Muscle layer of duodenum (tissue), 2 donors: ENCODE results near the gene FOXO1.
"Not testable (repeated sequence)": the region's sequence is repeated elsewhere in the genome, so short reads cannot be mapped to it uniquely, and the experiment has no call there.

Experiments used
- H3K27ac ChIP-seq: one replicate; pipeline ENCODE4 v1.7.0; 2013; ENCODE audit warnings: mild to moderate bottlenecking, low read length
- H3K27me3 ChIP-seq: one replicate; pipeline ENCODE4 v1.7.0; 2013; ENCODE audit warnings: low read depth, mild to moderate bottlenecking, control low read depth, low read length
- H3K36me3 ChIP-seq, 2 donors: one replicate each; pipeline ENCODE4 v1.7.0; 2013; ENCODE audit warnings: low read length in 2 of 2, control low read depth in 1 of 2, mild to moderate bottlenecking in 1 of 2; ENCODE audit not compliant: insufficient read depth in 2 of 2, control insufficient read depth in 1 of 2
- H3K4me1 ChIP-seq, 2 donors: one replicate each; pipeline ENCODE4 v1.7.0; 2013; ENCODE audit warnings: low read length in 2 of 2, mild to moderate bottlenecking in 2 of 2, control low read depth in 1 of 2, moderate library complexity in 1 of 2; ENCODE audit not compliant: insufficient read depth in 2 of 2, control insufficient read depth in 1 of 2
- H3K4me3 ChIP-seq, 2 donors: one replicate each; pipeline ENCODE4 v1.7.0; 2013; ENCODE audit warnings: low read length in 2 of 2, low read depth in 1 of 2, mild to moderate bottlenecking in 1 of 2
- H3K9me3 ChIP-seq, 2 donors: one replicate each; pipeline ENCODE4 v1.7.0; 2013; ENCODE audit warnings: low read length in 2 of 2, control low read depth in 1 of 2, mild to moderate bottlenecking in 1 of 2; ENCODE audit not compliant: control insufficient read depth in 1 of 2
- donor health status: healthy.

The FOXO1 gene

DNA sequence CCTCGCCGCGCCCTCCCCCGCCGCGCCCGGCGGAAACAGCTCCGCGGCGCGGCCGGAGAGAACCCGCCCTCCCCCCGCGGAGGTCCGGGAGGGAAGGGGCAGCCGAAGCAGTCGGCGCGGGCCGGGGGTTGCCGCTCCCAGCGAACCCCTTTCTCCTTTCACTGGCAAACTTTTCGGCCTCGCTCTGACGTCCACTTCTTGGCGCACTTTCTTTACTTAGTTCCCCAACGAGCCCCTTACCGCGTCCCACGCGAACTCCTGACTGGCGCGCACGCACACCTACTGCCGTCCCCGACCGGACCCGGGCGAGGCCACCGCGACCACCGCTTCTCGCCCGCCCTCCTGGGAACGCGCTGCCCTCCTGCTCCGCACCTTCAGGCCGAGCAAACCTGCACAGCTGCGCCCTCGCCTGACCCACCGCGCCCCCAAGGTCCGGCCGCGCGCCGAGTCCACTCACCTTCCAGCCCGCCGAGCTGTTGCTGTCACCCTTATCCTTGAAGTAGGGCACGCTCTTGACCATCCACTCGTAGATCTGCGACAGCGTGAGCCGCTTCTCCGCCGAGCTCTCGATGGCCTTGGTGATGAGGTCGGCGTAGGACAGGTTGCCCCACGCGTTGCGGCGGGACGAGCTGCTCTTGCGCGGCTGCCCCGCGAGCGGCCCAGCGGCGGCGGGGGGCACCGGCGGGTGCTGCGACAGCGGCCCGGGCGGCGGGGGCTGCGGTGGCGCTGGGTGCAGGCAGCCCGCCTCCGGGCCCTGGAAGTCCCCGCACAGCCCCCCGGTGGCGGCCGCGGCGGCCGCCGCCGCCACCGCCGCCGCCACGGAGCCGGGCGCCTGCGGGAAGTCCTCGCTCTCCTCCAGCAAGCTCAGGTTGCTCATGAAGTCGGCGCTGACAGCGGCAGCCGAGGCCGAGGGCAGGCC, 1.1 kb downstream of the FOXO1 start:
- H3K4me1 ChIP-seq: peaks cover 17 to 33% of the 10 kb centered on the region in 2 donors
- H3K27me3 ChIP-seq: no peaks in the 10 kb centered on the region
- no peaks in the 10 kb centered on the region for H3K36me3 ChIP-seq
- H3K4me3 ChIP-seq: peak overlapping the region; percentile 70 to 98
- no peaks in the 10 kb centered on the region for H3K9me3 ChIP-seq
- H3K27ac ChIP-seq: peak overlapping the region; percentile 82

GRCh38 chr13:40664350-40665125, 1.9 kb downstream of the FOXO1 start:
- peaks cover 17 to 39% of the 10 kb centered on the region in 2 donors for H3K4me1 ChIP-seq
- H3K27ac ChIP-seq: peak overlapping the region; percentile 82
- H3K27me3 ChIP-seq: no peaks in the 10 kb centered on the region
- no peaks in the 10 kb centered on the region for H3K9me3 ChIP-seq
- H3K4me3 ChIP-seq: peak overlapping the region; percentile 75 to 98
- no peaks in the 10 kb centered on the region for H3K36me3 ChIP-seq

GRCh38 chr13:40664100-40664349, 2.4 kb downstream of the FOXO1 start:
- H3K27ac ChIP-seq: peak overlapping the region; percentile 80
- H3K4me1 ChIP-seq: peaks cover 17 to 39% of the 10 kb centered on the region in 2 donors
- peak overlapping the region; percentile 75 to 98 for H3K4me3 ChIP-seq

GRCh38 chr13:40662866-40663265, 3.6 kb downstream of the FOXO1 start:
- H3K4me1 ChIP-seq: peaks cover 15 to 45% of the 10 kb centered on the region in 2 donors
- H3K4me3 ChIP-seq: peak overlapping the region; percentile 75 to 98

More at GRCh38 chr13:40664100-40664349, 2.4 kb downstream of the FOXO1 start:
- H3K27me3 ChIP-seq, H3K36me3 ChIP-seq, H3K9me3 ChIP-seq: not testable (repeated sequence)

DNA sequence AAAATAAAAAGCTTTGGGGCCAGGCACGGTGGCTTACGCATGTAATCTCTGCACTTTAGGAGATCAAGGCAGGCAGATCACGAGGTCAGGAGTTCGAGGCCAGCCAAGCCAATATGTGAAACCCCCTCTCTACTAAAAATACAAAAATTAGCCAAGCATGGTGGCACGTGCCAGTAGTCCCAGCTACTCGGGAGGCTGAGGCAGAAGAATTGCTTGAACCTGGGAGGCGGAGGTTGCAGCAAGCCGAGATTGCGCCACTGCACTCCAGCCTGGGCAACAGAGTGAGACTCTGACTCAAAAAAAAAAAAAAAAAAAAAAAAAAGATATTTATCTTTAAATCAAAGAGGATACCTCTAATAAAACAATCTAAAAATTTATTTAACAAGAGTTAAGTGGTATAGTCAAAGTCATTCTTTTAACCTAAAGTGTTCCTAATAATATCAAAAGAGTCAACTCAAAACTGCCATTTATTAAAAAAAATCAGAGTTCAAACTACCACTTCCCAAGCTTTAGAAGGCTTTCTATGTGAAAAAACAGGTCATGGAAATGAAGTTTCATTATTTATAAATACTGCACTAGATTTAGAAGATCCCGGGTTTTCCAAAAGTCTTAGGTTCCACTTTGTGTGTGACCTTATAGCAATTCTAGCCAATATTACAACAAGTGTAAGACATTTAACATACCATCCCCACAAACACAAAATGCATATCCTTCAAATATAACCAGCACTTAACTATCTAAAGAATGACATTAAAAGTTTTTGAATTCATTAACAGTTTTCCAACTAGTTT, 4.4 kb downstream of the FOXO1 start:
- peak overlapping the region; percentile 80 for H3K27ac ChIP-seq
- H3K27me3 ChIP-seq: no peaks in the 10 kb centered on the region
- H3K4me3 ChIP-seq: peak overlapping the region; percentile 75 to 98
- peaks cover 13 to 46% of the 10 kb centered on the region in 2 donors for H3K4me1 ChIP-seq
- H3K9me3 ChIP-seq: no peaks in the 10 kb centered on the region
- no peaks in the 10 kb centered on the region for H3K36me3 ChIP-seq

More at GRCh38 chr13:40662866-40663265, 3.6 kb downstream of the FOXO1 start:
- Histone ChIP-seq H3K27me3 (no peaks in the 10 kb centered on the region), H3K9me3 (no peaks in the 10 kb centered on the region), H3K27ac (peak overlapping the region; percentile 80), H3K36me3 (no peaks in the 10 kb centered on the region)

- H3K4me1 ChIP-seq: peaks cover 13 to 46% of the 10 kb centered on the region in 2 donors
- no peaks in the 10 kb centered on the region for H3K9me3 ChIP-seq
- H3K4me3 ChIP-seq: no peak overlapping the region
- no peak overlapping the region for H3K27ac ChIP-seq
- no peaks in the 10 kb centered on the region for H3K27me3 ChIP-seq
- no peaks in the 10 kb centered on the region for H3K36me3 ChIP-seq
These were observed 5.7 kb downstream of the FOXO1 start for GRCh38 chr13:40660692-40661091.

DNA sequence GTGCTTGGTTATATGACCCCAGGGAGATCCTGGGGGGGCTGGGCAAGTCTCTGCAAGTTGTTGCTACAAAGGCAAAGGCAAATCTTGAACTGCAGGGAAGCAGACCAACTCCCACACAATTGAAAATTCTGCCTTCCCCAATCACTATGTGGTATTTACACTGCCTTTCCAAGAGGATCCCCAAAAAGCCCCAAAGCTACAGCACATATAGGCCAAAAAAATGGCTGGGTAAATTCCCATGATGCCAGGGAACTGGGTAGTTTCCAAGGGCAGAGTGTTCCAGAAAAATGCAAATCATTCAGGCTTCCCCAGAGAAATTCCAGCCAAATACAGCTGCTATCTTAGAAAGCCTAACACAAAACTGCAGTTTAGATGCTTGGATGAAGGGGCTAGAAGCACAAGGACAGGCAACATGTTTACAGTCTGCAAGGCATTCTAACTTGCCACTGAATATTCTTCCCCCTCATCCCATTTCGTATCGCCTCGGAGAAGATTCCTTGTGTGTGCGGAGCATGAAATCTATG, 6.2 kb downstream of the FOXO1 start:
- Histone ChIP-seq H3K9me3 (no peaks in the 10 kb centered on the region), H3K4me3 (no peak overlapping the region), H3K27ac (no peak overlapping the region), H3K4me1 (peaks cover 13 to 46% of the 10 kb centered on the region in 2 donors), H3K27me3 (no peaks in the 10 kb centered on the region), H3K36me3 (no peaks in the 10 kb centered on the region)

DNA sequence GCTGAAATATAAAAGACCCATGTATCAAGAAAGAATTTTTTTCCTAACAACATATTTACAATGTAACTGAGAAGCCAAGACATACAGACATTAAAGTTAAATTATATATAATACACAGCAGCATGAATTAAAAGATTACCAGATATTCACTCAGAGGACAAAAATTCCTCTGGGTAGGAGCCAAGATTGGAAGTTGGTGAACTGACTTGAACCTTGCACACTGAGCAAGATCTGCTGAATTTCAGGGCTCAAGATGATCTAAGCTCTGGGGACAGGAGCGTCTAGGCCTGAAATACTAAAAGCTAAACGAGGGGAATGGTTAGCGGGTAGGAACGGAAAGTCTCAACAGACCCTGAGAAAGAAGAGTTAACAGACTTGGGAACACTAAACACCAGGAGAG, 8.5 kb downstream of the FOXO1 start:
- no peaks in the 10 kb centered on the region for H3K9me3 ChIP-seq
- H3K4me1 ChIP-seq: peaks cover 19 to 49% of the 10 kb centered on the region in 2 donors
- H3K27ac ChIP-seq: no peak overlapping the region
- H3K4me3 ChIP-seq: no peak overlapping the region
- H3K36me3 ChIP-seq: no peaks in the 10 kb centered on the region
- H3K27me3 ChIP-seq: no peaks in the 10 kb centered on the region

DNA sequence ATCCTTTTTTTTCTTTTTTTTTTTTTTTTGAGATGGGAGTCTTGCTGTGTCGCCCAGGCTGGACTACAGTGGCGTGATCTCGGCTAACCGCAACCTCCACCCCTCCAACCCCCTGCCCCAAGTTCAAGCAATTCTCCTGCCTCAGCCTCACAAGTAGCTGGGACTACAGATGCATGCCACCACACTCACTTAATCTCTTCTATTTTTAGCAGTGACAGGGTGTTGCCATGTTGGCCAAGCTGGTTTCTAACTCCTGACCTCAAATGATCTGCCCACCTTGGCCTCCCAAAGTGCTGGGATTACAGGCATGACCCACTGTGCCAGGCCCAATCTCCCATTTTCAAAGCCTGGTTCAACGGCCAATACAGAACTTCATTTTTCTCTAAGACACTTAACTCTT, 9.1 kb downstream of the FOXO1 start:
- H3K36me3 ChIP-seq: no peaks in the 10 kb centered on the region
- H3K27me3 ChIP-seq: no peaks in the 10 kb centered on the region
- H3K4me3 ChIP-seq: no peak overlapping the region
- H3K27ac ChIP-seq: no peak overlapping the region
- H3K4me1 ChIP-seq: peaks cover 14 to 45% of the 10 kb centered on the region in 2 donors
- H3K9me3 ChIP-seq: no peaks in the 10 kb centered on the region

DNA sequence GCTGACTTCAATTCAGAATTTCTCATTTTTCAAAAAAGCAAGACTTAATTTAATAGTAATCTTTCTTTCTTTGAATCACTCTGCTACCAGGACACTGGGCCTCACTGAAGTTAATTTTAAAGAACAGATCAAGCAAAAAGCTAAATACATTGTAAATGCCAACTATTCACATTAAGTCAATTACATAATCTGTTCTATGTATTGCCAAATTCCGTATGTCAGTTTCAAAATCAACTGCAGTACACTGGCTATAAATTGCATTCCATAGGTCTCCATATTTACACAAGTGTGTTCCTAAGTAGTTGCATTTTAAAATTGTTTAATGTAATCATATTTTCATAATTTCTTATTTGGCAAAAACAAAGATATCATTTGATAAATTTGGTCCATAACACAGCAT, 10.1 kb downstream of the FOXO1 start:
- Histone ChIP-seq H3K9me3 (no peaks in the 10 kb centered on the region), H3K4me1 (peaks cover 14 to 41% of the 10 kb centered on the region in 2 donors), H3K27me3 (no peaks in the 10 kb centered on the region), H3K4me3 (no peak overlapping the region), H3K36me3 (no peaks in the 10 kb centered on the region), H3K27ac (no peak overlapping the region)
